K562 (cell line): Measurements from ENCODE around the gene NT5C2. TPM values are rescaled to one million over a fixed set of nuclear protein-coding genes. Genes with fewer than 3 reads are reported as not detected.

Experiments used
- JUN ChIP-seq, 2 experiments: sonication (generic) in 1 of 2; formaldehyde crosslinking in 1 of 2; IDR thresholded peaks; 2 replicates each; pipeline versions ENCODE4 v1.6.1 to v1.8.0; 2012 to 2022; ENCODE audit warnings: borderline replicate concordance in 2 of 2, mild to moderate bottlenecking in 2 of 2, improper control_type of control experiment in 1 of 2, low read depth in 1 of 2, low read length in 1 of 2, missing genetic modification reagents in 1 of 2
- MAFF ChIP-seq: IDR thresholded peaks from 2 replicates; pipeline ENCODE4 v1.6.1; 2012; ENCODE audit warnings: low read length, improper control_type of control experiment
- MECOM ChIP-seq: fragments of 250-450 bp; sonication (Bioruptor Pico); IDR thresholded peaks from 2 replicates; pipeline ENCODE4 v1.8.0; 2022; ENCODE audit warnings: inconsistent platforms
- MTF1 ChIP-seq: fragments of 250-450 bp; sonication (Bioruptor Pico); IDR thresholded peaks from 2 replicates; pipeline ENCODE4 v1.9.0; 2021; ENCODE audit warnings: moderate library complexity, mild to moderate bottlenecking, inconsistent platforms, borderline replicate concordance
- PCBP1 ChIP-seq: fragments of 200-400 bp; formaldehyde crosslinking; IDR thresholded peaks from 2 replicates; pipeline ENCODE4 v1.6.1; 2018; ENCODE audit warnings: mild to moderate bottlenecking, low read depth, low read length; ENCODE audit not compliant: poor library complexity, severe bottlenecking
- PHB2 ChIP-seq: fragments of 450-650 bp; IDR thresholded peaks from 2 replicates; pipeline ENCODE4 v1.6.1; 2017; ENCODE audit warnings: low read depth
- PHF8 ChIP-seq: fragments of 200-600 bp; sonication (generic); IDR thresholded peaks from 2 replicates; pipeline ENCODE4 v1.6.1; 2012; ENCODE audit warnings: mixed run types, mild to moderate bottlenecking, inconsistent platforms, low read length, moderate library complexity, borderline replicate concordance
- PHTF2 ChIP-seq: fragments of 250-450 bp; sonication (Bioruptor Pico); IDR thresholded peaks from 2 replicates; pipeline ENCODE4 v1.5.0; 2021; ENCODE audit warnings: mild to moderate bottlenecking
- TAF1 ChIP-seq: IDR thresholded peaks from 2 replicates; pipeline ENCODE4 v1.6.1; 2011; ENCODE audit warnings: mild to moderate bottlenecking, low read length, moderate library complexity; ENCODE audit not compliant: insufficient read depth, control insufficient read depth, severe bottlenecking; ENCODE audit errors: extremely low read depth
- TAL1 ChIP-seq: fragments of 450-650 bp; IDR thresholded peaks from 2 replicates; pipeline ENCODE4 v1.6.1; 2016; ENCODE audit warnings: mild to moderate bottlenecking
- ZFP1 ChIP-seq: fragments of 450-650 bp; formaldehyde crosslinking; IDR thresholded peaks from 2 replicates; pipeline ENCODE4 v1.4.0; 2020; ENCODE audit warnings: mild to moderate bottlenecking, mixed read lengths
- ZFPM2 ChIP-seq: fragments of 250-450 bp; sonication (Bioruptor Pico); IDR thresholded peaks from 2 replicates; pipeline ENCODE4 v1.5.1; 2022; ENCODE audit warnings: mild to moderate bottlenecking
- ZNF217 ChIP-seq: sonication (generic); formaldehyde crosslinking; IDR thresholded peaks from 2 replicates; pipeline ENCODE4 v1.8.0; 2022; ENCODE audit warnings: mild to moderate bottlenecking, missing genetic modification reagents
- ZNF23 ChIP-seq: fragments of 250-450 bp; sonication (Bioruptor Pico); IDR thresholded peaks from 2 replicates; pipeline ENCODE4 v1.4.0; 2020; ENCODE audit warnings: mild to moderate bottlenecking
- polyA plus RNA-seq, 8 experiments: library from polyadenylated mRNA; depleted of rRNA in 4 of 8; stranded (reverse) in 5 of 8; unstranded in 3 of 8; fragments of >200 nt; fragmentation: Nextera tagmentation in 2 of 8; fragmentation: Illumina TruSeq in 1 of 8; extraction: Ambion mirVana in 2 of 8; extraction: Trizol in 1 of 8; gene quantifications; 2 replicates each; pipeline versions ENCODE4 v1.2.1 to v1.2.3, GENCODE V29; 2011 to 2014; ENCODE audit warnings: inconsistent platforms in 1 of 8, missing spikeins in 1 of 8
- total RNA-seq, 7 experiments: library from RNA; depleted of rRNA in 6 of 7; stranded (reverse); fragments of >200 nt in 6 of 7; fragmentation: Illumina TruSeq in 2 of 7; extraction: Trizol in 2 of 7; gene quantifications; 2 replicates each; pipeline versions ENCODE4 v1.2.1 to v1.2.3, GENCODE V29; 2011 to 2021; ENCODE audit warnings: low replicate concordance in 1 of 7
- TF ChIP-seq, protein P1 (sequence below): sonication (generic); formaldehyde crosslinking; IDR thresholded peaks from 2 replicates; pipeline ENCODE4 v1.8.1; 2023; ENCODE audit warnings: missing genetic modification reagents, mild to moderate bottlenecking, borderline replicate concordance
- TF ChIP-seq, protein P2 (sequence below): fragments of 450-650 bp; formaldehyde crosslinking; IDR thresholded peaks from 2 replicates; pipeline ENCODE4 v1.4.0; 2020; ENCODE audit warnings: mild to moderate bottlenecking, moderate library complexity
- TF ChIP-seq, protein P3 (sequence below): fragments of 250-450 bp; sonication (Bioruptor Pico); IDR thresholded peaks from 2 replicates; pipeline ENCODE4 v1.8.0; 2022; ENCODE audit warnings: moderate library complexity, mild to moderate bottlenecking, inconsistent platforms
- TF ChIP-seq, protein P4 (sequence below), 2 experiments: IDR thresholded peaks in 1 of 2; conservative IDR thresholded peaks in 1 of 2; 2 replicates each; pipeline ENCODE4 v1.6.1; 2016; ENCODE audit warnings: low read depth in 2 of 2, mild to moderate bottlenecking in 1 of 2, missing compliant biosample characterization in 1 of 2, missing genetic modification characterization in 1 of 2, moderate library complexity in 1 of 2

The NT5C2 gene
- total and polyA plus RNA-seq, 9 of the 15 experiments (the other 6 are each of a cell fraction or from before 2014, with no cell fraction given) = 11.3 to 45.2 (median 27.7) TPM

DNA sequence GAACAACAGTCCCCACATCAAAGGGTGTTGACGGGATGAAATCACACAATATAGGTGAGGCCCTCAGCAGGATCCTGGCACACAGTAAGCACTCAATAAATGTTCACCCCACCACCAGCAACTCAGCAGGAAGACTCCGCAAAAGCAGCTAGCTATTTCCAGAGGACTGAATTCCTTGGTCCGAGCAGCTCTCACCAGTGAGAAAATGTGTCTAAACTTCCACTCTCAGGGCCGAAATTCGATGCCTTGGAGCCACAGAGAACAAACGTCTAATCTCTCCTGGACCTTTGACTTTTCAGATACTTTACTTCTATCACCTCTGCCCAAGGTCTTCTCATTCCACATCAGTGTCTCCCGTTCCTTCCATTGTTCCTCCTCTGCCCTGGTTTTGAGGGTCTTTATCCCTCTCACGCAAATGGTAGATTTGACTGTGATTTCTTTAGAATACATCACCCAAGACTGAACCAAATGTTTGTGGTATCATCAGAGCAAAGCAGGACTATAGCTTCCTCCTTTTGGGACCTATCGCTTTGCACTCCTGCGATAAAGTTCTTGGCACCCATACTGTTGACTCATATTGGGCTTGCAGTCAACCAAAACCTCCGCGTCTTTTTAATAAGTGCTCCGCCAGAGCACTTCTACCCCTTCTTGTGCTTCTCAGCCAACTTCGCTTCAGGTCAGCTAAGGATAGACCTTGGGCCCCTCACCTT is 903 bp upstream of the NT5C2 start (continued):
- TF ChIP-seq, protein P1, sequence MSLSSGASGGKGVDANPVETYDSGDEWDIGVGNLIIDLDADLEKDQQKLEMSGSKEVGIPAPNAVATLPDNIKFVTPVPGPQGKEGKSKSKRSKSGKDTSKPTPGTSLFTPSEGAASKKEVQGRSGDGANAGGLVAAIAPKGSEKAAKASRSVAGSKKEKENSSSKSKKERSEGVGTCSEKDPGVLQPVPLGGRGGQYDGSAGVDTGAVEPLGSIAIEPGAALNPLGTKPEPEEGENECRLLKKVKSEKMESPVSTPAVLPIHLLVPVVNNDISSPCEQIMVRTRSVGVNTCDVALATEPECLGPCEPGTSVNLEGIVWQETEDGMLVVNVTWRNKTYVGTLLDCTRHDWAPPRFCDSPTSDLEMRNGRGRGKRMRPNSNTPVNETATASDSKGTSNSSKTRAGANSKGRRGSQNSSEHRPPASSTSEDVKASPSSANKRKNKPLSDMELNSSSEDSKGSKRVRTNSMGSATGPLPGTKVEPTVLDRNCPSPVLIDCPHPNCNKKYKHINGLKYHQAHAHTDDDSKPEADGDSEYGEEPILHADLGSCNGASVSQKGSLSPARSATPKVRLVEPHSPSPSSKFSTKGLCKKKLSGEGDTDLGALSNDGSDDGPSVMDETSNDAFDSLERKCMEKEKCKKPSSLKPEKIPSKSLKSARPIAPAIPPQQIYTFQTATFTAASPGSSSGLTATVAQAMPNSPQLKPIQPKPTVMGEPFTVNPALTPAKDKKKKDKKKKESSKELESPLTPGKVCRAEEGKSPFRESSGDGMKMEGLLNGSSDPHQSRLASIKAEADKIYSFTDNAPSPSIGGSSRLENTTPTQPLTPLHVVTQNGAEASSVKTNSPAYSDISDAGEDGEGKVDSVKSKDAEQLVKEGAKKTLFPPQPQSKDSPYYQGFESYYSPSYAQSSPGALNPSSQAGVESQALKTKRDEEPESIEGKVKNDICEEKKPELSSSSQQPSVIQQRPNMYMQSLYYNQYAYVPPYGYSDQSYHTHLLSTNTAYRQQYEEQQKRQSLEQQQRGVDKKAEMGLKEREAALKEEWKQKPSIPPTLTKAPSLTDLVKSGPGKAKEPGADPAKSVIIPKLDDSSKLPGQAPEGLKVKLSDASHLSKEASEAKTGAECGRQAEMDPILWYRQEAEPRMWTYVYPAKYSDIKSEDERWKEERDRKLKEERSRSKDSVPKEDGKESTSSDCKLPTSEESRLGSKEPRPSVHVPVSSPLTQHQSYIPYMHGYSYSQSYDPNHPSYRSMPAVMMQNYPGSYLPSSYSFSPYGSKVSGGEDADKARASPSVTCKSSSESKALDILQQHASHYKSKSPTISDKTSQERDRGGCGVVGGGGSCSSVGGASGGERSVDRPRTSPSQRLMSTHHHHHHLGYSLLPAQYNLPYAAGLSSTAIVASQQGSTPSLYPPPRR = no peak
- TF ChIP-seq MECOM (no peak), TAF1 (no peak), MAFF (no peak), ZNF23 (no peak), PHTF2 (CRISPR knock-in tag) (no peak), JUN (IDR thresholded peaks at IDR 0.05; ENCODE audit: borderline replicate concordance, low read depth, low read length) (peak; percentile 2; the same call in 1 of the 2 replicates), JUN (CRISPR knock-in tag; IDR thresholded peaks at IDR 0.05; ENCODE audit: borderline replicate concordance) (no peak), MTF1 (CRISPR knock-in tag) (no peak), ZFPM2 (CRISPR knock-in tag) (no peak), ZNF217 (no peak), PHB2 (no peak), ZFP1 (CRISPR knock-in tag) (no peak), PCBP1 (no peak), TAL1 (peak; percentile 52; the same call in 1 of the 2 replicates), PHF8 (no peak)
- TF ChIP-seq, protein P2, sequence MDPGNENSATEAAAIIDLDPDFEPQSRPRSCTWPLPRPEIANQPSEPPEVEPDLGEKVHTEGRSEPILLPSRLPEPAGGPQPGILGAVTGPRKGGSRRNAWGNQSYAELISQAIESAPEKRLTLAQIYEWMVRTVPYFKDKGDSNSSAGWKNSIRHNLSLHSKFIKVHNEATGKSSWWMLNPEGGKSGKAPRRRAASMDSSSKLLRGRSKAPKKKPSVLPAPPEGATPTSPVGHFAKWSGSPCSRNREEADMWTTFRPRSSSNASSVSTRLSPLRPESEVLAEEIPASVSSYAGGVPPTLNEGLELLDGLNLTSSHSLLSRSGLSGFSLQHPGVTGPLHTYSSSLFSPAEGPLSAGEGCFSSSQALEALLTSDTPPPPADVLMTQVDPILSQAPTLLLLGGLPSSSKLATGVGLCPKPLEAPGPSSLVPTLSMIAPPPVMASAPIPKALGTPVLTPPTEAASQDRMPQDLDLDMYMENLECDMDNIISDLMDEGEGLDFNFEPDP (CRISPR knock-in tag) = no peak
- TF ChIP-seq, protein P3, sequence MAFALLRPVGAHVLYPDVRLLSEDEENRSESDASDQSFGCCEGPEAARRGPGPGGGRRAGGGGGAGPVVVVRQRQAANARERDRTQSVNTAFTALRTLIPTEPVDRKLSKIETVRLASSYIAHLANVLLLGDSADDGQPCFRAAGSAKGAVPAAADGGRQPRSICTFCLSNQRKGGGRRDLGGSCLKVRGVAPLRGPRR (CRISPR knock-in tag) = no peak
- TF ChIP-seq, protein P4, sequence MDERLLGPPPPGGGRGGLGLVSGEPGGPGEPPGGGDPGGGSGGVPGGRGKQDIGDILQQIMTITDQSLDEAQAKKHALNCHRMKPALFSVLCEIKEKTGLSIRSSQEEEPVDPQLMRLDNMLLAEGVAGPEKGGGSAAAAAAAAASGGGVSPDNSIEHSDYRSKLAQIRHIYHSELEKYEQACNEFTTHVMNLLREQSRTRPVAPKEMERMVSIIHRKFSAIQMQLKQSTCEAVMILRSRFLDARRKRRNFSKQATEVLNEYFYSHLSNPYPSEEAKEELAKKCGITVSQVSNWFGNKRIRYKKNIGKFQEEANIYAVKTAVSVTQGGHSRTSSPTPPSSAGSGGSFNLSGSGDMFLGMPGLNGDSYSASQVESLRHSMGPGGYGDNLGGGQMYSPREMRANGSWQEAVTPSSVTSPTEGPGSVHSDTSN (CRISPR knock-in tag; IDR thresholded peaks at IDR 0.05; ENCODE audit: low read depth) = no peak
- TF ChIP-seq, protein P4 (tag; conservative IDR thresholded peaks at IDR 0.05; ENCODE audit: low read depth) = no peak
